Osteocyte (in vitro differentiated cells): Measurements from ENCODE around the gene NXPH3. TPM values are rescaled to one million over a fixed set of nuclear protein-coding genes. Genes with fewer than 3 reads are reported as not detected.

Source experiments
- DNase-seq: peaks from one replicate; pipeline ENCODE4 v3.0.0; 2021; ENCODE audit warnings: mixed read lengths; ENCODE audit not compliant: unreplicated experiment; ENCODE audit errors: extremely low spot score
- H3K27ac Mint-ChIP-seq: one replicate; pipeline ENCODE4 v1.8.0; 2021; ENCODE audit warnings: mild to moderate bottlenecking, mixed read lengths; ENCODE audit not compliant: unreplicated experiment
- H3K27me3 Mint-ChIP-seq: one replicate; pipeline ENCODE4 v1.8.0; 2021; ENCODE audit warnings: mixed read lengths; ENCODE audit not compliant: unreplicated experiment
- H3K36me3 Mint-ChIP-seq: one replicate; pipeline ENCODE4 v1.8.0; 2021; ENCODE audit warnings: mixed read lengths; ENCODE audit not compliant: unreplicated experiment
- H3K4me1 Mint-ChIP-seq: one replicate; pipeline ENCODE4 v1.8.0; 2021; ENCODE audit warnings: mixed read lengths; ENCODE audit not compliant: unreplicated experiment
- H3K4me3 Mint-ChIP-seq: one replicate; pipeline ENCODE4 v1.8.0; 2021; ENCODE audit warnings: mild to moderate bottlenecking, moderate library complexity, mixed read lengths; ENCODE audit not compliant: unreplicated experiment
- H3K9me3 Mint-ChIP-seq: one replicate; pipeline ENCODE4 v1.8.0; 2021; ENCODE audit warnings: mixed read lengths; ENCODE audit not compliant: unreplicated experiment
- CTCF ChIP-seq: fragments of 200-600 bp; sonication (generic); IDR thresholded peaks from 2 replicates; pipeline ENCODE4 v1.5.0; 2021; ENCODE audit warnings: antibody characterized with exemption, mild to moderate bottlenecking, moderate library complexity
- total RNA-seq: library from RNA; stranded (reverse); gene quantifications from 2 replicates; pipeline ENCODE4 v1.2.1, GENCODE V29; 2021

NXPH3 gene
- total RNA-seq, 1 donor from 2014 or later = 1.6 TPM

GRCh38 chr17:49555495-49556222, 20.0 kb upstream of the NXPH3 start:
- H3K4me3 Mint-ChIP-seq = no peak overlapping the region
- peaks cover 15% of the 10 kb centered on the region for H3K27me3 Mint-ChIP-seq
- no peaks in the 10 kb centered on the region for H3K36me3 Mint-ChIP-seq
- no peaks in the 10 kb centered on the region for H3K9me3 Mint-ChIP-seq
- no peak overlapping the region for H3K27ac Mint-ChIP-seq
- H3K4me1 Mint-ChIP-seq = peaks cover 2% of the 10 kb centered on the region
- no peak for DNase-seq
- no peak for TF ChIP-seq CTCF

GRCh38 chr17:49556223-49556943, 19.3 kb upstream of the NXPH3 start:
- Mint-ChIP-seq H3K27ac (no peak overlapping the region), H3K27me3 (peaks cover 19% of the 10 kb centered on the region), H3K4me1 (peaks cover 2% of the 10 kb centered on the region), H3K36me3 (no peaks in the 10 kb centered on the region), H3K9me3 (no peaks in the 10 kb centered on the region), H3K4me3 (no peak overlapping the region)
- peak; percentile 96 for DNase-seq
- TF ChIP-seq CTCF = peak; percentile 100

- no peak for DNase-seq
- H3K27ac Mint-ChIP-seq = no peak overlapping the region
- no peaks in the 10 kb centered on the region for H3K36me3 Mint-ChIP-seq
Measured at GRCh38 chr17:49557312-49558024, 18.2 kb upstream of the NXPH3 start.

GRCh38 chr17:49564638-49565037, 11.0 kb upstream of the NXPH3 start:
- Mint-ChIP-seq H3K4me1 (peaks cover 13% of the 10 kb centered on the region), H3K27ac (no peak overlapping the region), H3K9me3 (no peaks in the 10 kb centered on the region), H3K36me3 (no peaks in the 10 kb centered on the region), H3K4me3 (no peak overlapping the region), H3K27me3 (peaks cover 37% of the 10 kb centered on the region)
- DNase-seq = no peak
- TF ChIP-seq CTCF = no peak

More at GRCh38 chr17:49557312-49558024, 18.2 kb upstream of the NXPH3 start:
- Mint-ChIP-seq H3K4me1 (peaks cover 2% of the 10 kb centered on the region), H3K9me3 (no peaks in the 10 kb centered on the region), H3K27me3 (peaks cover 22% of the 10 kb centered on the region), H3K4me3 (no peak overlapping the region)
- TF ChIP-seq CTCF = peak; percentile 63
